SK-N-SH treated with all-trans-retinoic acid at 6 μM for 48 hours (cell line): Measurements from ENCODE around the gene RUFY4.

Experiments used
- ATAC-seq: fragments of 200-7000 bp; cut with Tn5 transposase; 3 replicates; pipeline ENCODE4 v1.9.1; 2020; ENCODE audit warnings: mild to moderate bottlenecking, moderate library complexity
- ARNTL ChIP-seq: fragments of 450-650 bp; formaldehyde crosslinking; IDR thresholded peaks from 2 replicates; pipeline ENCODE4 v1.5.0; 2020; ENCODE audit warnings: low read depth, mild to moderate bottlenecking, moderate library complexity, borderline replicate concordance
- BACH2 ChIP-seq: fragments of 250-450 bp; sonication (Bioruptor Pico); IDR thresholded peaks from 2 replicates; pipeline ENCODE4 v1.9.0; 2021; ENCODE audit warnings: mild to moderate bottlenecking, borderline replicate concordance
- CSDC2 ChIP-seq: fragments of 250-450 bp; sonication (Bioruptor Pico); IDR thresholded peaks from 2 replicates; pipeline ENCODE4 v1.5.0; 2020; ENCODE audit warnings: mild to moderate bottlenecking, moderate library complexity
- ESRRG ChIP-seq: fragments of 250-450 bp; sonication (Bioruptor Pico); IDR thresholded peaks from 2 replicates; pipeline ENCODE4 v1.6.1; 2021; ENCODE audit warnings: mild to moderate bottlenecking
- GLIS3 ChIP-seq: fragments of 250-450 bp; sonication (Bioruptor Pico); IDR thresholded peaks from 2 replicates; pipeline ENCODE4 v1.5.0; 2020; ENCODE audit warnings: mild to moderate bottlenecking, moderate library complexity
- ISL1 ChIP-seq: fragments of 250-450 bp; sonication (Bioruptor Pico); IDR thresholded peaks from 2 replicates; pipeline ENCODE4 v2.1.2; 2022; ENCODE audit warnings: mild to moderate bottlenecking, moderate library complexity
- OSR1 ChIP-seq: fragments of 250-450 bp; sonication (Bioruptor Pico); IDR thresholded peaks from 2 replicates; pipeline ENCODE4 v1.8.0; 2022; ENCODE audit warnings: moderate library complexity, mild to moderate bottlenecking, inconsistent platforms
- RARB ChIP-seq: fragments of 250-450 bp; sonication (Bioruptor Pico); IDR thresholded peaks from 2 replicates; pipeline ENCODE4 v1.8.0; 2021; ENCODE audit warnings: mild to moderate bottlenecking, moderate library complexity
- SNAI2 ChIP-seq: fragments of 250-450 bp; sonication (Bioruptor Pico); IDR thresholded peaks from 2 replicates; pipeline ENCODE4 v1.5.0; 2020; ENCODE audit warnings: mild to moderate bottlenecking, moderate library complexity
- TCF4 ChIP-seq: fragments of 250-450 bp; sonication (Bioruptor Pico); IDR thresholded peaks from 2 replicates; pipeline ENCODE4 v1.8.0; 2021; ENCODE audit warnings: mild to moderate bottlenecking, moderate library complexity, borderline replicate concordance
- TOX ChIP-seq: fragments of 250-450 bp; sonication (Bioruptor Pico); IDR thresholded peaks from 2 replicates; pipeline ENCODE4 v1.8.0; 2021; ENCODE audit warnings: mild to moderate bottlenecking, moderate library complexity, borderline replicate concordance
- ZC3H10 ChIP-seq: fragments of 250-450 bp; sonication (Bioruptor Pico); IDR thresholded peaks from 2 replicates; pipeline ENCODE4 v1.5.1; 2021; ENCODE audit warnings: mild to moderate bottlenecking, moderate library complexity
- ZFP3 ChIP-seq: fragments of 250-450 bp; sonication (Bioruptor Pico); IDR thresholded peaks from 2 replicates; pipeline ENCODE4 v1.5.0; 2020; ENCODE audit warnings: mild to moderate bottlenecking, moderate library complexity
- ZFP30 ChIP-seq: fragments of 450-650 bp; formaldehyde crosslinking; IDR thresholded peaks from 2 replicates; pipeline ENCODE4 v1.5.0; 2022; ENCODE audit warnings: mild to moderate bottlenecking, moderate library complexity
- ZNF565 ChIP-seq: fragments of 450-650 bp; formaldehyde crosslinking; conservative IDR thresholded peaks from 2 replicates; pipeline ENCODE4 v1.5.0; 2020; ENCODE audit warnings: low read depth, mild to moderate bottlenecking, moderate library complexity
- ZNF70 ChIP-seq: fragments of 450-650 bp; formaldehyde crosslinking; IDR thresholded peaks from 2 replicates; pipeline ENCODE4 v1.5.0; 2020; ENCODE audit warnings: mild to moderate bottlenecking, moderate library complexity
- ZNF8 ChIP-seq: fragments of 450-650 bp; formaldehyde crosslinking; IDR thresholded peaks from 2 replicates; pipeline ENCODE4 v1.5.0; 2020; ENCODE audit warnings: mild to moderate bottlenecking, moderate library complexity
- TF ChIP-seq, protein P1 (sequence below): fragments of 250-450 bp; sonication (Bioruptor Pico); IDR thresholded peaks from 2 replicates; pipeline ENCODE4 v1.8.0; 2020; ENCODE audit warnings: mild to moderate bottlenecking, moderate library complexity, borderline replicate concordance
- TF ChIP-seq, protein P2 (sequence below): fragments of 250-450 bp; sonication (Bioruptor Pico); IDR thresholded peaks from 2 replicates; pipeline ENCODE4 v1.5.1; 2020; ENCODE audit warnings: low read depth, mild to moderate bottlenecking, moderate library complexity
- TF ChIP-seq, protein P3 (sequence below): fragments of 250-450 bp; sonication (Bioruptor Pico); IDR thresholded peaks from 2 replicates; pipeline ENCODE4 v1.8.0; 2021; ENCODE audit warnings: low read depth, mild to moderate bottlenecking, moderate library complexity, borderline replicate concordance
- TF ChIP-seq, protein P4 (sequence below): fragments of 250-450 bp; sonication (Bioruptor Pico); IDR thresholded peaks from 2 replicates; pipeline ENCODE4 v1.5.1; 2021; ENCODE audit warnings: mild to moderate bottlenecking, moderate library complexity
- TF ChIP-seq, protein P5 (sequence below): fragments of 250-450 bp; sonication (Bioruptor Pico); IDR thresholded peaks from 2 replicates; pipeline ENCODE4 v1.5.0; 2020; ENCODE audit warnings: mild to moderate bottlenecking, moderate library complexity

RUFY4 gene

DNA sequence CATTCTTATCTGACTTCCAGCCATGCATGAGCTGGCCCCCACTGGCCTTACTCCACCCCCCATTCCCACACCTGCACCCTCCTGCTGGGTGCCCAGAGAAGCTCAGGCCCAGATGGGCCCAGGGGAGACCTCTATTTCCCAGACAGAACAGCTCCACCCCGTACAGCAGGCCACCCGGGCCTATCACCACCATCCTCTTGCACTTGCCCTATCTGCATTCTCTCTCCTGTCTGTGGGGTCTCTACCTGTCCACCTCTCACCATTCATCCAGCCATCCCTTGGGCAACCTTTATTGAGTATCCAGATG lies 40.9 kb upstream of the RUFY4 start:
- no peak for ATAC-seq
- TF ChIP-seq GLIS3 (no peak), ISL1 (CRISPR knock-in tag) (no peak), ZNF70 (CRISPR knock-in tag) (no peak), ARNTL (CRISPR knock-in tag) (no peak), TOX (CRISPR knock-in tag) (no peak), ZC3H10 (CRISPR knock-in tag) (no peak), SNAI2 (no peak), RARB (CRISPR knock-in tag) (no peak), ZFP3 (no peak), ZNF565 (no peak), TCF4 (CRISPR knock-in tag) (no peak), ESRRG (CRISPR knock-in tag) (no peak), CSDC2 (CRISPR knock-in tag) (no peak), ZNF8 (no peak)
- TF ChIP-seq, protein P1, sequence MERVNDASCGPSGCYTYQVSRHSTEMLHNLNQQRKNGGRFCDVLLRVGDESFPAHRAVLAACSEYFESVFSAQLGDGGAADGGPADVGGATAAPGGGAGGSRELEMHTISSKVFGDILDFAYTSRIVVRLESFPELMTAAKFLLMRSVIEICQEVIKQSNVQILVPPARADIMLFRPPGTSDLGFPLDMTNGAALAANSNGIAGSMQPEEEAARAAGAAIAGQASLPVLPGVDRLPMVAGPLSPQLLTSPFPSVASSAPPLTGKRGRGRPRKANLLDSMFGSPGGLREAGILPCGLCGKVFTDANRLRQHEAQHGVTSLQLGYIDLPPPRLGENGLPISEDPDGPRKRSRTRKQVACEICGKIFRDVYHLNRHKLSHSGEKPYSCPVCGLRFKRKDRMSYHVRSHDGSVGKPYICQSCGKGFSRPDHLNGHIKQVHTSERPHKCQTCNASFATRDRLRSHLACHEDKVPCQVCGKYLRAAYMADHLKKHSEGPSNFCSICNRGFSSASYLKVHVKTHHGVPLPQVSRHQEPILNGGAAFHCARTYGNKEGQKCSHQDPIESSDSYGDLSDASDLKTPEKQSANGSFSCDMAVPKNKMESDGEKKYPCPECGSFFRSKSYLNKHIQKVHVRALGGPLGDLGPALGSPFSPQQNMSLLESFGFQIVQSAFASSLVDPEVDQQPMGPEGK, result no peak
- TF ChIP-seq, protein P2, sequence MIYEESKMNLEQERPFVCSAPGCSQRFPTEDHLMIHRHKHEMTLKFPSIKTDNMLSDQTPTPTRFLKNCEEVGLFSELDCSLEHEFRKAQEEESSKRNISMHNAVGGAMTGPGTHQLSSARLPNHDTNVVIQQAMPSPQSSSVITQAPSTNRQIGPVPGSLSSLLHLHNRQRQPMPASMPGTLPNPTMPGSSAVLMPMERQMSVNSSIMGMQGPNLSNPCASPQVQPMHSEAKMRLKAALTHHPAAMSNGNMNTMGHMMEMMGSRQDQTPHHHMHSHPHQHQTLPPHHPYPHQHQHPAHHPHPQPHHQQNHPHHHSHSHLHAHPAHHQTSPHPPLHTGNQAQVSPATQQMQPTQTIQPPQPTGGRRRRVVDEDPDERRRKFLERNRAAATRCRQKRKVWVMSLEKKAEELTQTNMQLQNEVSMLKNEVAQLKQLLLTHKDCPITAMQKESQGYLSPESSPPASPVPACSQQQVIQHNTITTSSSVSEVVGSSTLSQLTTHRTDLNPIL, result no peak
- TF ChIP-seq, protein P3, sequence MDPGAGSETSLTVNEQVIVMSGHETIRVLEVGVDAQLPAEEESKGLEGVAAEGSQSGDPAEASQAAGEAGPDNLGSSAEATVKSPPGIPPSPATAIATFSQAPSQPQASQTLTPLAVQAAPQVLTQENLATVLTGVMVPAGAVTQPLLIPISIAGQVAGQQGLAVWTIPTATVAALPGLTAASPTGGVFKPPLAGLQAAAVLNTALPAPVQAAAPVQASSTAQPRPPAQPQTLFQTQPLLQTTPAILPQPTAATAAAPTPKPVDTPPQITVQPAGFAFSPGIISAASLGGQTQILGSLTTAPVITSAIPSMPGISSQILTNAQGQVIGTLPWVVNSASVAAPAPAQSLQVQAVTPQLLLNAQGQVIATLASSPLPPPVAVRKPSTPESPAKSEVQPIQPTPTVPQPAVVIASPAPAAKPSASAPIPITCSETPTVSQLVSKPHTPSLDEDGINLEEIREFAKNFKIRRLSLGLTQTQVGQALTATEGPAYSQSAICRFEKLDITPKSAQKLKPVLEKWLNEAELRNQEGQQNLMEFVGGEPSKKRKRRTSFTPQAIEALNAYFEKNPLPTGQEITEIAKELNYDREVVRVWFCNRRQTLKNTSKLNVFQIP, result no peak
- TF ChIP-seq, protein P4, sequence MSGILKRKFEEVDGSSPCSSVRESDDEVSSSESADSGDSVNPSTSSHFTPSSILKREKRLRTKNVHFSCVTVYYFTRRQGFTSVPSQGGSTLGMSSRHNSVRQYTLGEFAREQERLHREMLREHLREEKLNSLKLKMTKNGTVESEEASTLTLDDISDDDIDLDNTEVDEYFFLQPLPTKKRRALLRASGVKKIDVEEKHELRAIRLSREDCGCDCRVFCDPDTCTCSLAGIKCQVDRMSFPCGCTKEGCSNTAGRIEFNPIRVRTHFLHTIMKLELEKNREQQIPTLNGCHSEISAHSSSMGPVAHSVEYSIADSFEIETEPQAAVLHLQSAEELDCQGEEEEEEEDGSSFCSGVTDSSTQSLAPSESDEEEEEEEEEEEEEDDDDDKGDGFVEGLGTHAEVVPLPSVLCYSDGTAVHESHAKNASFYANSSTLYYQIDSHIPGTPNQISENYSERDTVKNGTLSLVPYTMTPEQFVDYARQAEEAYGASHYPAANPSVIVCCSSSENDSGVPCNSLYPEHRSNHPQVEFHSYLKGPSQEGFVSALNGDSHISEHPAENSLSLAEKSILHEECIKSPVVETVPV, result no peak
- TF ChIP-seq, all 23 proteins: peak for 0

DNA sequence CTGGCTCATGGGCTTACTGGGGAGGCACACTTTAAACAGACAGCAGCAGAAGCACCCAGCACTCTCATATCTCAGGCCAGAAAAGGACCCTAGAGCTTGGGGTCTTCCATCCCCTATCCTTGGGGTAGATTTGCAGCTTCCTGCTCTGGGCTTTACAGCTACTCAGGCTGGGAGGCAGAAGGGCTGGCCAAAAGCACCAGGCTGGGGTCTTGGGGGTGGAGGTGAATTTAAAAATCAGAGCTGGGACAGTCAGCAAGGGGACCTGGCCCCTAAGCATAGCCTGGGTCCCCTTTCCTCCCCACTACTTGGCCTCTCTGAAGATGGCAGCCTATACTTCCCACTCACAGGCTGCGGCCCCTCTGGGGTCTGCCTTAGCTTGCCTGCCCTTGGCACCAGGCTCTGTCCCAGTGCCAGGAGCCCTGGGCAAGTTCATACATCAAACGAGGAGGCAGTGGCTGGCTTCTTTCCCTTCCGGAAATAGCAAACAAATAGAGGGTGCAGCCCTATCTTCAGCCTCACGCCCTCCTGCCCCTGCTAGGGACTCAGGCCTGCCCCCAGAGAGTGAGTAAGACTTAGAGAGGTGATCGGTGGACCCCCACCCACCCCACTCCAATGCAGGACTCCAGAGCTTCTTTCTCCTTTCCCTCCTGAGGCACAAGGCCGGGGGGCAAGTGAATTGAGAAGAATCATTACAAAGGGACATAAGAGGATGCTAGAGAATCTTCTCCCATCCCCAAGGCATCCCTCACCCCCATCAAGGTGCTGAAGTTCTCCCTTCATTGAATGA lies 40.3 kb upstream of the RUFY4 start:
- TF ChIP-seq ZNF565 (no peak), ZNF8 (no peak), BACH2 (CRISPR knock-in tag) (no peak), TCF4 (CRISPR knock-in tag) (no peak), ESRRG (CRISPR knock-in tag) (no peak), ZFP30 (CRISPR knock-in tag) (no peak), ISL1 (CRISPR knock-in tag) (no peak), SNAI2 (no peak), ZFP3 (no peak), ZC3H10 (CRISPR knock-in tag) (no peak), ZNF70 (CRISPR knock-in tag) (no peak), CSDC2 (CRISPR knock-in tag) (no peak), RARB (CRISPR knock-in tag) (no peak), OSR1 (CRISPR knock-in tag) (no peak)
- TF ChIP-seq, protein P3, result no peak
- TF ChIP-seq, protein P5, sequence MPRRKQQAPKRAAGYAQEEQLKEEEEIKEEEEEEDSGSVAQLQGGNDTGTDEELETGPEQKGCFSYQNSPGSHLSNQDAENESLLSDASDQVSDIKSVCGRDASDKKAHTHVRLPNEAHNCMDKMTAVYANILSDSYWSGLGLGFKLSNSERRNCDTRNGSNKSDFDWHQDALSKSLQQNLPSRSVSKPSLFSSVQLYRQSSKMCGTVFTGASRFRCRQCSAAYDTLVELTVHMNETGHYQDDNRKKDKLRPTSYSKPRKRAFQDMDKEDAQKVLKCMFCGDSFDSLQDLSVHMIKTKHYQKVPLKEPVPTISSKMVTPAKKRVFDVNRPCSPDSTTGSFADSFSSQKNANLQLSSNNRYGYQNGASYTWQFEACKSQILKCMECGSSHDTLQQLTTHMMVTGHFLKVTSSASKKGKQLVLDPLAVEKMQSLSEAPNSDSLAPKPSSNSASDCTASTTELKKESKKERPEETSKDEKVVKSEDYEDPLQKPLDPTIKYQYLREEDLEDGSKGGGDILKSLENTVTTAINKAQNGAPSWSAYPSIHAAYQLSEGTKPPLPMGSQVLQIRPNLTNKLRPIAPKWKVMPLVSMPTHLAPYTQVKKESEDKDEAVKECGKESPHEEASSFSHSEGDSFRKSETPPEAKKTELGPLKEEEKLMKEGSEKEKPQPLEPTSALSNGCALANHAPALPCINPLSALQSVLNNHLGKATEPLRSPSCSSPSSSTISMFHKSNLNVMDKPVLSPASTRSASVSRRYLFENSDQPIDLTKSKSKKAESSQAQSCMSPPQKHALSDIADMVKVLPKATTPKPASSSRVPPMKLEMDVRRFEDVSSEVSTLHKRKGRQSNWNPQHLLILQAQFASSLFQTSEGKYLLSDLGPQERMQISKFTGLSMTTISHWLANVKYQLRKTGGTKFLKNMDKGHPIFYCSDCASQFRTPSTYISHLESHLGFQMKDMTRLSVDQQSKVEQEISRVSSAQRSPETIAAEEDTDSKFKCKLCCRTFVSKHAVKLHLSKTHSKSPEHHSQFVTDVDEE, result no peak
- TF ChIP-seq, protein P2, result no peak
- TF ChIP-seq, protein P1, result no peak
- TF ChIP-seq, protein P4, result no peak
- no peak for ATAC-seq
